HTERT RPE-1 (cell line): ENCODE results near the gene OTUD6A.

Source experiments
- in situ Hi-C: fragments of 300-500 bp; cut with MboI; formaldehyde crosslinking; loops from 4 replicates; pipeline ENCODE4 v1.14.3; 2020; ENCODE audit warnings: low sequenced_read_pairs

OTUD6A gene, protein sequence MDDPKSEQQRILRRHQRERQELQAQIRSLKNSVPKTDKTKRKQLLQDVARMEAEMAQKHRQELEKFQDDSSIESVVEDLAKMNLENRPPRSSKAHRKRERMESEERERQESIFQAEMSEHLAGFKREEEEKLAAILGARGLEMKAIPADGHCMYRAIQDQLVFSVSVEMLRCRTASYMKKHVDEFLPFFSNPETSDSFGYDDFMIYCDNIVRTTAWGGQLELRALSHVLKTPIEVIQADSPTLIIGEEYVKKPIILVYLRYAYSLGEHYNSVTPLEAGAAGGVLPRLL

GRCh38 chrX:70062076-70062475 lies at the start of gene OTUD6A:
TSS of gene OTUD6A (plus strand) at chrX:70062457. CDS start at chrX:70062525, 68 bp downstream.
- in situ Hi-C loops = no loop called here

- in situ Hi-C loops = no loop called here
Observed at GRCh38 chrX:70012756-70013155, 49.5 kb upstream of the OTUD6A start.

DNA sequence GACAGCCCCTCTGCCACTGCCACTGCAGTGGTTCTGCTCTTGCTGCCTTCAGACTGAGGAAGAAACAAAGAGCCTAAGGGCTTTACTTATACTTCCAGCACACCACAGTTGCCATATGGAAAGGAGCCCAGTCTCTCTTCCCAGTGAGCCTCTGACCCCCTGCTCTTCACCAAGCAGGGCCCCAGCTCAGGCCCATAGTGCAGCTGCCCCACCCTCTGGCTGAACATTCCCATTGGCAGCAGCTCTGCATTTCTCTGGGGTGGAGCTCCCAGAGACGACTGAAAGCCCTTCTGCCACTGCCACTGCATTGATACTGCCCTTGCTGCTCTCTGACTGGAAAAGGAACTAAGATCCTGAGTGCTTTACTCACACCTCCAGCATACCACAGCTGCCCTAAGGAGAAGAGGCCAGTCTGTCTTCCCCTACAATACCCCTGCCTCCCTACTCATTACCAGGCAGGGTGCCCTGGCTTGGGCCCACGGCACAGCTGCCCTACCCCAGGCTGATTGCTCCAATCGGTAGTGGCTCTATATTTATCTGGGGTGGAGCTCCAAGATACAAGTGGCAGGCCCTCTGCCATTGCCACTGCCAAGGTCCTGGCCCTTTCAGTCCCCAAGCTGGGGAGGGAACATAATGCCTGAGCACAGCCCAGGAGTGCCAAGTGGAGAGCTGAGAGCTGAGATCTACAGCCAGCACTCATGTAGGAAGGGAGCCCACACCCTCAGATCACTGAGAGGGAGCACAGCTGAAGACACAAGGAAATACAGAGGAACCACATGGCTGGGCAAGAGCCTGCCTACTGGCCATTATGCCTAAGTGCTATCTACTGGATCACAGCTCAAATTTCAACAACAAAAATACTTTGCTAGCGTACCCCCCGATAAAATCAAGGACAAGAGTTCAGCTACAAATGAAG lies 48.5 kb upstream of the OTUD6A start:
- in situ Hi-C loops = no loop called here

GRCh38 chrX:70016513-70016912 lies 45.7 kb upstream of the OTUD6A start:
- in situ Hi-C loops = no loop called here

GRCh38 chrX:70022616-70023015 lies 39.6 kb upstream of the OTUD6A start:
- in situ Hi-C loops = no loop called here

DNA sequence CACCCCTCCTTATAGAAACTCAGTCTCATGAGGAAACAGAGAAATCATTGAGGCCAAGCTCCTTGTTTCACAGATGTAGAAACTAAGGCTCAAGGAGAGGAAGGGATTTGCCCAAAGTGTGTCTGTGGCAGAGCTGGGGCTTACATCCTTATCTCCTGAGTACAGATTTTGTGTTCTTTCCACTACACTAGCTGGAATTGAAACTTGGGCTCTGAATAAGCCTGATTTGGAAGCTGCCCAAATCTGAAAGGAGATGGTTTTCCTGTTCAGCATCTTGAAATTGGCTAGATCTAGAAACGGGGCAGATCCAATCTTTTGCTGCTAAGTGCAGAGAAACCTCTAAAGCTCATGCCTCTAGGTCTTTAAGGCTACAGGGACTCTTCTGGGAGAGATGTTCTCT lies 36.8 kb upstream of the OTUD6A start:
- in situ Hi-C loops = no loop called here

DNA sequence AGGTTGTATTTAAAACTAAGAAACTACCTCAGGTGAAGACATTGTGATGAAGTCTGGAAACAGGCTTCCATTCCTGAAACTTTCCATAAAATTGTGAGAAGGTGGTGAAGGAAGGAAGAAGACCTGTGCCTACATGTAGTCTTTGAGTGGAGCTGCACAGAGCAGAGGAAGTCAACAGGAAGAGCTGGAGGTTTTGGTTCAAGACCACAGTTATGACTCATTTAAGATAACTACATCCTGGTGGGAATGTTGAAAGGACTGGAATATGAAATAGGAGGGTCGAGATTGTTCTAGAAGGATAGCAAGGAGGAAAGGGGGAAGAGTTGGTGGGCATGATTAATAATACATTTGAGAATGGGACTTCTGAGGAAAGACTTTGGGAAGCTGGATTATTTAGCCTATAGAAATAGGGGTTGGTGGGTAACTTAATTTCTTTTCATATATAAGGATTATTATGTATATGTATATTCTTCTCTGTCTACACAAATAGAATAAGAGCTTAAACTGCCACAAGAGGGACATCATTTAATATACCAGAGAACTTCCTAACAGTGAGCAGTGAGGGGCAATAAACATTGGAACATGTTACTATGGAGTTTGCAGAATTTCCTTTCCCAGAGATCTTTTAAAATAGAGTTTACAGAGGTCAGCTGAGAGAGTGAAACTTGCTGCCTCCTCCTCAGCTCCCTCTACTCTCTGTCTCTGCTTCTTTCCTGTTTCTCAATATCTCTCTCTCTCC lies 36.0 kb upstream of the OTUD6A start:
- in situ Hi-C loops = no loop called here

DNA sequence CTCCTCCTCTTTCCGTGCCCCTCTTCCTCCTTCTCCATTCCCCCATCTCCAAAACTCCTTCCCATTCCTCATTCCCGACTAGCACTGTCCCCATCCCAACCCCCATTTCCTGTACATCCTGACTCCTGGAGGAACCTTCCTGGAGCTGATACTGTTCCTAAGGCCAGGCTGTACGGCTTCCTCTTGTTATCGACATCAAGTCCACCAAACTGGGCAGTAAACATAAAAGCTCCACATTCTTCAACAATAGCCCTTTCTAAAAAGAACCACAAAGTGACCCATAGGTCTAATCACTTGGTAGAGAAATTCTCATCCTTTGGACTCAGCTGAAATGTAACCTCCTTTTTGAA lies 35.4 kb upstream of the OTUD6A start:
- in situ Hi-C loops = no loop called here

GRCh38 chrX:70029863-70030262 lies 32.4 kb upstream of the OTUD6A start:
- in situ Hi-C loops = no loop called here

GRCh38 chrX:70030301-70030767 lies 31.9 kb upstream of the OTUD6A start:
- in situ Hi-C loops = no loop called here

DNA sequence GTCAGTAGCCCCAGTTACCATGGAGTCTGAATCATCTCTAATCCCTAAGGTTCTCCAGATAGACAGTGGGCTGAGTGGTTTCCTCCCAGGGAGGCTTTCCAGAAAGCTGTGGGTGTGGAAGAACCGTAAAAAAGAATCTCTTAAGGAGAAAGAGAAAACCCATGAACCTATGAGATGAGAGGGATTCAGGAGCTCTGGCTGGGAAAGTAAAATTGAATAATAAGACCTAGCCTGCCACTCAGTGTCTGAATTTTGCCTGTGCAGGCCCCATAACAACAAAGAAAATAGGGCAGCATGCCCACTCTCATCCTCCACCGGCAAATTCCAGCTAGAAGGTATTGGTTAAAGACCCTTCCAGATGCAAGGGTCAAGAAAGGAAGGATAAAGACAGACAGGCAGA lies 29.5 kb upstream of the OTUD6A start:
- in situ Hi-C loops = no loop called here

DNA sequence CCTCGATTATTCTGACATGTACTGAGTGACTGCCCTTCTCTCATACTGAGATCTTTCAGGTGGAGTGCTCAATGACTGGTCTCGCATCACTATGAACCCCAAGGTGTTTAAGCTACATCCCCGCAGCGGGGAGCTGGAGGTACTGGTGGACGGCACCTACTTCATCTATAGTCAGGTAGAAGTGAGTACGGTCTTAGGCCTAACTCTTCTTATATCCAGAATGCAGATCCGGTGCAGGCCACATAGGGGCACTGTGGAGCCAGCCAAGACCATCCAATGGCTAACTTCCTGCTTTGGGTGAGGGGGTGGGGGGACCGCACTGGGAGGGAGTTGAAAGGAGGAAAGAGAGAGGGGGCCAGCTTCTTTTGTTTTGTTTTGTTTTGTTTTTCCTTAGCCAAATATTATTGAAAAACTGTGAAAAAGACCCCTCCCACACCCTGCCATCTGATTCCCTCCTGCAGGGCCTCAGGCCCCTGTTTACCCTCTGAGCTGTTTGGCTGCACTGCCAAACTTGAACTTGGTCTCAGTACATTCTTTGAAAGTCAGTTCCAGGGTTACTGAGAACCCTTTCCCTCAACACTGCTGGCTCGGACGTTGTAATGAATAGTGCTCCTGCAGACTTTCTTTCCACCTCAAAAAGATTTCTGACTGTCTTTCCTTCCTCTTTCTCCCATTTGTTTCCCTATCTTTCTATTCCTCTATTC lies 28.8 kb upstream of the OTUD6A start:
- in situ Hi-C loops = no loop called here

DNA sequence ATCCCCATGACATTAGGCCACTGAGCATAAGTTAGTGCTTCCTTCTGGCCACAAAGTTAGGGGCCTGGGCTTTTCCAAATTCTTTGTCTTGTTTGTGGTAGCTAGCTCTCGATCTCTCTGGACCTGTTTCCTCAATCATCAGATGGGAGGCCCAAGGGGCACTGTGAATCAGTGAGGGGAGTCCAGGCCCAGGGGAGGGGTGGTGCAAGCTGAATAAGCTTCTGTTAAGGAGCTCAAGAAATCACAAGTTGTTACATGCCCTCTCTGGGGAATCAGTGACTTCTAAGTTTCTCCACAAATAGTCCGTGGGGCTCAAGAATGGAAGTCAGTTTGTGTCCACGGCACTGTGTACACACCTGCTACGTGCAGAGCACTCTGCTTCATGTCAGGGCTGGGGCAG lies 27.6 kb upstream of the OTUD6A start:
- in situ Hi-C loops = no loop called here

DNA sequence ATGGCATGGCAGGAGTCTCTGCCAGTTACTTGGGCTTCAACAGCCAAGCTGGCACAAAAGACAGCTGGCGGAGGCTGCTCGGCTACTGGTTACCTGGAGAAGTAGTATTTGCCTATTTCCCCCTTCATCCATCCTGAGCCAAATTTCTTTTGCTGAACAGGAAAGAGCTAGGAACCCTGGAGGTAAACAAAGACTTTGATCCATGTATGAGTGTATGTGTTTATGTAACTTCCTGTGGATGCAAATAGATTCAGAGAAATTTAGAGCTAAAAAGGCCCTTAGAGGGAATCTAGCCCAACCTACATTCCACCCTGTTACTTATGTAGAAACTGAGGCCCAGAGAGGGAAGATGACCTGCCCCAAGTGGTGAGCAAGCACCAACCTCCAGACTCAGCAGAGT lies 23.7 kb upstream of the OTUD6A start:
- in situ Hi-C loops = no loop called here

- in situ Hi-C loops = no loop called here
Observed at GRCh38 chrX:70038951-70039350, 23.3 kb upstream of the OTUD6A start.

GRCh38 chrX:70039758-70040157 lies 22.5 kb upstream of the OTUD6A start:
- in situ Hi-C loops = no loop called here

DNA sequence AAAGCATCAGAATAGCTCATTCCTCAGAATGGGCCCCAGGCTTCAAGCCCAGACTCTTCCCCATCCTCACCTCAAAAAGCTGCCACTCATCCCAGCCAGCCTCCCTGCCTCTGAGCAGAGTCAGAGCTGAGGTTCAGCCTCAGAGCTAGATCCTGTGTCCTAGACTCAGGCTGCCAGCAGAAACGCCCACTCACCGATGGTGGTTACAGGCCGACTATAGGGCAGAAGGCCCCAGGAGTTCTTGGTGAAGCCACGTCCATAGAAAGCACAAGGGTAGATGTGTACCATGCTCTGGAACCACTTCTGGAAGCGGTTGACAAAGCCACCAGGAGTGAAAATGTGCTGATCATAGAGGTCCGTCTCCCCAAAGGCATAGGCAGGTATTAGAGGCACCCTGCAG lies 20.3 kb upstream of the OTUD6A start:
- in situ Hi-C loops = no loop called here

DNA sequence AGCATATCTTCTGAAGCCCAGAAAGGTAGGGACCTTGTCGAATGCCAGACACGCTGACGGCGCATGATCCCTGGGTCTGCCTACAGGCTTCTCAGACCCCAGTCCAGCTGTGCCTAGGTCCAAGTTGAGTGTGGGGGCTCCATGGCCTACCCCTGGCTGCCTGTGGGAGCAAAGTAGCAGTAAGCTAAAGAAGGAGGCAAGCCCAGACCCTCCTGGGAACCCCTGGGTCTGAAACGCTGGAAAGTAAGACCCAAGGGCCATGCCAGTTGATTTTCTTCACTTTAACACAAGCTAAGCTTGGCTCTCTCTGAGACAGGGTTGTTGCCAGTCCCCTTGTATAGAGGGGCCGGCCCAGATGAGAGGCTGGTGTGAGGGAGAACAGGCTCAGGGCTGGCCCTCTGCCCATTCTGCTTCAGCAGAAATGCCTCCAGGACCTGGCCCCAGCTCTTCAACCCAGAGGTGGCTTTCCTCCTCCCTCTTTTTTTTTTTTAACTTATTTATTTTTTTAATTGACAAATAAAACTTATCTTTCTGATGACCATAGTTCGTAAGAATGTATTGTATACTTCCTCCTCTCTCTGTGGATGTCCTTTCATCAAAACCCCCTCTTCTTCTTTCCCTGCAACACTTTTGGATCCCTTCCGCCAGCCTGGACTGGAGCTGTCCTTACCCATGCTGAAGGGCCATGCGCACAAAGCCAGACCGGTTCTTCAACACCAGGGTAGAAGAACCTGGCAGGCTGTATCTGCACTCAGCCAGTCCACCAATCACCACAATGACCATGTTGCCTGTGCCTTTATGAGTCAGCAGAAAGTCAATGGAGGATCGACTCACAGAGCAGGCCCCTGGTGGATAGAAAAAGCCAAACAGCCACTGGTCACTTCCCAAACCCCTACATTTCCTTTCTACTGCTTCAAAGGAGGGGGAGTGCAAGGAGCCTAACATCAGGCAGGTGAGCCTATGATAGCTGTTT lies 19.6 kb upstream of the OTUD6A start:
- in situ Hi-C loops = no loop called here

DNA sequence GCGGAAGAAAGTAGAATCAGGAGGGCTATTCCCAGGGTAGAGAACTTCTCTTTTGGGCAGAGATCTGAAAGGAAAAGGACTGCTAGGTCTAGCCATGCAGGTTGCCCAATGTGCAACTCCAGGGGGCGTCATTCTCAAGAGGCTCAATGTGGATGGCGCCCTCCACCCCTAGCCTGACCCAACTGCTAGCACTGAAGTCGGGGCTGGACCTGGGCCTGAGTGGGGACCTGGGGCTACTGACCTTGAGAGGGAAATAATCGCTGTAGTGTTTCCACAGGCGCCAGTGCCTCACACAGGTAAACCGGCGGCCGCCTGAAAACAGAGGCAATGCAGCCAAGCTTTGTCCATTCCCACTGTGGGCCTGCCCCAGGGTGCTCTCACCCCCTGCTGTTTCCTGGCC lies 18.6 kb upstream of the OTUD6A start:
- in situ Hi-C loops = no loop called here
